Left lung (tissue), 10 donors: Measurements from ENCODE around the gene PPP1R16B. TPM values are rescaled to one million over a fixed set of nuclear protein-coding genes. Genes with fewer than 3 reads are reported as not detected.

Source experiments
- ATAC-seq: fragments of 200-7000 bp; cut with Tn5 transposase; one replicate; pipeline ENCODE4 v1.9.1; 2020; ENCODE audit warnings: moderate library complexity
- DNase-seq, 4 donors: peaks; one replicate each; pipeline ENCODE4 v3.0.0-alpha.2; 2013 to 2020
- H3K27ac ChIP-seq, 2 donors: fragments of 200-600 bp; sonication (generic) in 1 of 2; one replicate each; pipeline versions ENCODE4 v1.5.0 to v1.8.0; 2020 to 2021
- H3K27me3 ChIP-seq, 2 donors: fragments of 200-600 bp; sonication (generic) in 1 of 2; one replicate each; pipeline versions ENCODE4 v1.5.0 to v1.8.0; 2020 to 2021
- H3K36me3 ChIP-seq, 2 donors: fragments of 200-600 bp; sonication (generic) in 1 of 2; one replicate each; pipeline versions ENCODE4 v1.5.0 to v1.8.0; 2020 to 2021
- H3K4me1 ChIP-seq, 2 donors: fragments of 200-600 bp; one replicate each; pipeline ENCODE4 v1.8.0; 2021
- H3K4me3 ChIP-seq, 2 donors: fragments of 200-600 bp; sonication (generic) in 1 of 2; one replicate each; pipeline versions ENCODE4 v1.5.0 to v1.8.0; 2020 to 2021; ENCODE audit warnings: mild to moderate bottlenecking in 1 of 2
- H3K9me3 ChIP-seq, 2 donors: fragments of 200-600 bp; sonication (generic) in 1 of 2; one replicate each; pipeline versions ENCODE4 v1.5.0 to v1.8.0; 2020 to 2021
- intact Hi-C, 2 donors: fragments of 100-400 bp; cut with DNase I; formaldehyde crosslinking; loops; one replicate each; pipeline versions ENCODE4 v1.11.2 to v1.14.2; 2022
- polyA plus RNA-seq, 6 donors: library from polyadenylated mRNA; unstranded; fragments of 120-200 nt; gene quantifications; one replicate each; pipeline ENCODE4 v1.2.1, GENCODE V29; 2013; ENCODE audit not compliant: insufficient read length in 6 of 6
- total RNA-seq, 2 donors: library from RNA; stranded (reverse); fragmentation: NEBNext Ultra II Directional; extraction: Animal tissue kit (Norgen Biotek cat#: 25700); gene quantifications; one replicate each; pipeline ENCODE4 v1.2.1, GENCODE V29; 2021
- TF ChIP-seq, protein P1 (sequence below), 2 donors: fragments of 200-600 bp; sonication (generic) in 1 of 2; IDR thresholded peaks; one replicate each; pipeline versions ENCODE4 v1.5.0 to v1.8.0; 2021; ENCODE audit warnings: antibody characterized with exemption in 2 of 2
- donor health status: DM: no; HTN: yes; CAD: no.
- donor health status: DM: no; HTN: no; CAD: no.

The PPP1R16B gene
- total and polyA plus RNA-seq, 8 donors, result 5.4 to 10.8 (median 7.8) TPM

DNA sequence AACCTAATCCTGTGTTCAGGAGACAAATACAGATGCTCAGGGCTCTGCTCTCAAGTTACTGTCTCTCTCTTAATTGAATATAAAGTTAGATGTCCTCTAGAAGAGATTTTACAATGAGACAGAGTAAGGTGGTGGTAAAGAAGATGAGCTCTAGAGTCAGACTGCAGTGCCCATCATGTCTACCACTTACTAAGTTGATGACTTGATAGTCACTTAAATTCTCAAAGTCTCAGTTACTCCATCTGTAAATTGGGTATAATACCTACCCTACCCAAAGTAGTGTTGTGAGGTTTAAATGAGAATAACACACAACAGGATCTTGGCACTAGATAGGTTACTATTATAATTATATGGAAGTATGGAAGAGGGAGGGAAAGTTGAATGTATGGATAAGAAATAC is 158.2 kb downstream of the PPP1R16B start:
- H3K36me3 ChIP-seq, result peaks cover 0 to 5% of the 10 kb centered on the region in 2 donors
- peaks cover 8 to 15% of the 10 kb centered on the region in 2 donors for H3K4me1 ChIP-seq
- no peak overlapping the region for H3K27ac ChIP-seq
- TF ChIP-seq, protein P1, sequence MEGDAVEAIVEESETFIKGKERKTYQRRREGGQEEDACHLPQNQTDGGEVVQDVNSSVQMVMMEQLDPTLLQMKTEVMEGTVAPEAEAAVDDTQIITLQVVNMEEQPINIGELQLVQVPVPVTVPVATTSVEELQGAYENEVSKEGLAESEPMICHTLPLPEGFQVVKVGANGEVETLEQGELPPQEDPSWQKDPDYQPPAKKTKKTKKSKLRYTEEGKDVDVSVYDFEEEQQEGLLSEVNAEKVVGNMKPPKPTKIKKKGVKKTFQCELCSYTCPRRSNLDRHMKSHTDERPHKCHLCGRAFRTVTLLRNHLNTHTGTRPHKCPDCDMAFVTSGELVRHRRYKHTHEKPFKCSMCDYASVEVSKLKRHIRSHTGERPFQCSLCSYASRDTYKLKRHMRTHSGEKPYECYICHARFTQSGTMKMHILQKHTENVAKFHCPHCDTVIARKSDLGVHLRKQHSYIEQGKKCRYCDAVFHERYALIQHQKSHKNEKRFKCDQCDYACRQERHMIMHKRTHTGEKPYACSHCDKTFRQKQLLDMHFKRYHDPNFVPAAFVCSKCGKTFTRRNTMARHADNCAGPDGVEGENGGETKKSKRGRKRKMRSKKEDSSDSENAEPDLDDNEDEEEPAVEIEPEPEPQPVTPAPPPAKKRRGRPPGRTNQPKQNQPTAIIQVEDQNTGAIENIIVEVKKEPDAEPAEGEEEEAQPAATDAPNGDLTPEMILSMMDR (IDR thresholded peaks at IDR 0.05), result no peak
- H3K9me3 ChIP-seq, result no peaks in the 10 kb centered on the region
- no peak overlapping the region for H3K4me3 ChIP-seq
- DNase-seq (no peak), ATAC-seq (no peak)
- intact Hi-C loops, result no loop called here
- no peaks in the 10 kb centered on the region for H3K27me3 ChIP-seq

DNA sequence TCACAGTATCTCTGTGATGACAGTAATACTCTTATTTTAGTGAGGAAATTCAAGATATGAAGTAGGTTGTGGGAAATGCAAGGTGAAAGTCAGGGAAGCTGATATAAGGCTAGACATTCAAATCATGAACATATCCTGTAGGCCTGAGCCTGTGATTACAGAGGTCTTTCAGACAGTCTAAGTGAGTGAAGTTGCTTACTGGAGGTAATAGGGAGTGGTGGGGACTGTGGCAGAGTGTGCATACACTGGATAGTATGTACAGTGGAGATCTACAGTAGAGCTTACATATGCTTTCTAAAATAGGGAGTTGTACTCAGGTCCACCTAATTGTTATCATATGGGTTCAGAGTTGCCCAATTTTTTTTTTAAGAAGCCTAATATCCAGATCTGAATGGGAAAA is 159.8 kb downstream of the PPP1R16B start:
- ATAC-seq, result no peak
- Histone ChIP-seq H3K4me3 (no peak overlapping the region), H3K4me1 (peaks cover 8 to 15% of the 10 kb centered on the region in 2 donors), H3K9me3 (no peaks in the 10 kb centered on the region), H3K27me3 (no peaks in the 10 kb centered on the region), H3K27ac (no peak overlapping the region), H3K36me3 (peaks cover 0 to 18% of the 10 kb centered on the region in 2 donors)
- intact Hi-C loops, result no loop called here
- DNase-seq, result no peak
- TF ChIP-seq, protein P1 (IDR thresholded peaks at IDR 0.05), result no peak

DNA sequence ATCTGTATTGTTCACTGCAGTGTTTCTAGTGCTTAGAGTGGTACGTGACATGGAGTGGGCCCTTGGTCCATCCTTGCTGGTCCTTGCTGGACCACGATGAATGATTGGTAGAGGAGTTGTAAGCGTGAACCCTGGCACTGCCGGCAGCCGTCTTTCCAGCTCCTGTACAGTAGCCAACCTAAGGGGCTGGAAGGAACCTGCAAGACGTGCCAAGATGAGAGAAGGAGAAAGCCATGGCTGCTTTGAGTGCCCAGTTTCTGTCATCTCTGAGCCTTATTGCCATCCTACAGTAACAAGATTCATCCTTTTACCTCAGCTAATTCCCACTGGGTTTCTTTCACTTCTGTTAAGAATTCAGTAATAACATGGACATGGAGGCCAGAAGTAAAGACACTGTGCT is 162.6 kb downstream of the PPP1R16B start:
- Histone ChIP-seq H3K27ac (no peak overlapping the region), H3K4me1 (peaks cover 3 to 4% of the 10 kb centered on the region in 2 donors), H3K9me3 (no peaks in the 10 kb centered on the region), H3K4me3 (no peak overlapping the region), H3K36me3 (peaks cover 0 to 42% of the 10 kb centered on the region in 2 donors), H3K27me3 (no peaks in the 10 kb centered on the region)
- no peak for DNase-seq
- intact Hi-C loops, result no loop called here
- TF ChIP-seq, protein P1 (IDR thresholded peaks at IDR 0.05), result no peak
- ATAC-seq, result no peak

DNA sequence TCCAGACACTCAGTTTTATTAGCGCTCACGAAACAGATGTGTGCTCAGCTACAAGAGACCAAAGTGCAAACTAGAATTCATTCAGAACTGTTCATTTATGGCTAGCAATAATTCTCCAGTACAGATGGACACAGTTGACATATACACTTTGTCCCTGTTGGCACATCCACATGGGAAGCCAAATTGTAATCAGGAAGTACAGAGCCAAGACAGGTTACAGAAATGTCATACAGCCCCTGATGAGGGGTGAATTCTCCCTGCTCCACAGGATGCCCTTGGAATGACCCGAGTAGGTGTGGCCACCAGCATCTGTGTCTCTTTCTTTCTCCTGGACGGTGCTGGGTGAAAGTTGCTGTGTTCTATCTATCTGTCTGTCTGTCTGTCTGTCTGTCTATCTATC is 164.2 kb downstream of the PPP1R16B start:
- H3K9me3 ChIP-seq, result no peaks in the 10 kb centered on the region
- peak in 1 of 4 donors; percentile 3 for DNase-seq
- no peaks in the 10 kb centered on the region for H3K4me1 ChIP-seq
- no peak overlapping the region for H3K27ac ChIP-seq
- intact Hi-C loops, result no loop called here
- no peak overlapping the region for H3K4me3 ChIP-seq
- peaks cover 0 to 49% of the 10 kb centered on the region in 2 donors for H3K36me3 ChIP-seq
- H3K27me3 ChIP-seq, result no peaks in the 10 kb centered on the region
- TF ChIP-seq, protein P1 (IDR thresholded peaks at IDR 0.05), result no peak
- no peak for ATAC-seq

DNA sequence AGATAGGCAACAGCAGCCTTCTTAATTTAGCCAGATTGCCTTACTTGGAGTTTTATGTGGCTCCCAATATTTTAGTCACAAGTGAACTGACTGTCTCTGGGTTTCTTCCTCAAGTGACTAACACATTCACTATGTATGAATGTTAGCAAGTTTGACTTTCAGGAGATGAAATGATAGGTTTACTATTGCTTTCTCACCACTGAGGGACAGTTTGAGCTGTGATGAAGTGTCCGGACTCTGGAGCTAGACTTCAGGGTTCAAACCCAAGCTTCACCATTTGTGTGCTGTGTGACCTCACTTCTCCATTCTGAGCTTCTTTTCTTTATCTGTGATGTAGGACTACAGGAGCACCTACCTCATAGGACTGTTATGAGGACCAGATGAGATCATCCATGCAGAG is 164.8 kb downstream of the PPP1R16B start:
- no peaks in the 10 kb centered on the region for H3K9me3 ChIP-seq
- peaks cover 0 to 49% of the 10 kb centered on the region in 2 donors for H3K36me3 ChIP-seq
- TF ChIP-seq, protein P1 (IDR thresholded peaks at IDR 0.05), result no peak
- no peak overlapping the region for H3K27ac ChIP-seq
- ATAC-seq (no peak), DNase-seq (no peak)
- intact Hi-C loops, result no loop called here
- no peaks in the 10 kb centered on the region for H3K4me1 ChIP-seq
- H3K4me3 ChIP-seq, result no peak overlapping the region
- no peaks in the 10 kb centered on the region for H3K27me3 ChIP-seq

Other genes with a start within 250 kb of the PPP1R16B start
- gene ADIG, start 224.5 kb upstream of the PPP1R16B start, total RNA-seq, result not detected
- not detected for gene ADIG, start 224.5 kb upstream of the PPP1R16B start, polyA plus RNA-seq
- gene ARHGAP40, start 203.9 kb upstream of the PPP1R16B start, total RNA-seq, result under 1 TPM in 1 of 2 donors, not detected in 1; 0.44 TPM
- under 1 TPM; 0.13 to 0.62 (median 0.40) TPM for gene ARHGAP40, start 203.9 kb upstream of the PPP1R16B start, polyA plus RNA-seq
- gene SLC32A1, start 81.2 kb upstream of the PPP1R16B start, total RNA-seq, result not detected
- not detected for gene SLC32A1, start 81.2 kb upstream of the PPP1R16B start, polyA plus RNA-seq
- 1 to 10 TPM; 6.2 to 6.9 TPM for gene ACTR5, start 57.2 kb upstream of the PPP1R16B start, total RNA-seq
- gene ACTR5, start 57.2 kb upstream of the PPP1R16B start, polyA plus RNA-seq, result 10 to 100 TPM; 10.5 to 13.6 (median 11.9) TPM
- 1 to 10 TPM; 1.5 to 8.5 TPM for gene FAM83D, start 120.7 kb downstream of the PPP1R16B start, total RNA-seq
- gene FAM83D, start 120.7 kb downstream of the PPP1R16B start, polyA plus RNA-seq, result 10 to 100 TPM; 10.7 to 28.1 (median 13.2) TPM
- 1 to 10 TPM; 7.5 to 9.1 TPM for gene DHX35, start 156.6 kb downstream of the PPP1R16B start, total RNA-seq
- gene DHX35, start 156.6 kb downstream of the PPP1R16B start, polyA plus RNA-seq, result 10 to 100 TPM; 14.9 to 17.7 (median 16.8) TPM